Activated T-cell treated with anti-CD3 and anti-CD28 coated beads, Interleukin-2, amount 50 U/mL, for 24 hours (primary cell): ENCODE data around the gene KMT2A.
"Not testable (repeated sequence)": the region's sequence is repeated elsewhere in the genome, so short reads cannot be mapped to it uniquely, and the experiment has no call there.

Experiments
- DNase-seq: peaks from one replicate; pipeline ENCODE4 v3.0.0-alpha.2; 2020
- H3K27ac Mint-ChIP-seq: 2 replicates; pipeline ENCODE4 v1.8.0; 2020; ENCODE audit warnings: mild to moderate bottlenecking, mixed read lengths
- H3K27me3 Mint-ChIP-seq: 2 replicates; pipeline ENCODE4 v1.8.0; 2020; ENCODE audit warnings: mixed read lengths
- H3K36me3 Mint-ChIP-seq: 2 replicates; pipeline ENCODE4 v1.8.0; 2020; ENCODE audit warnings: low read depth, mixed read lengths
- H3K4me1 Mint-ChIP-seq: 2 replicates; pipeline ENCODE4 v1.8.0; 2020; ENCODE audit warnings: low read depth, mixed read lengths
- H3K4me3 Mint-ChIP-seq: 2 replicates; pipeline ENCODE4 v1.8.0; 2020; ENCODE audit warnings: mild to moderate bottlenecking, moderate library complexity, mixed read lengths
- H3K9me3 Mint-ChIP-seq: 2 replicates; pipeline ENCODE4 v1.8.0; 2020; ENCODE audit warnings: mixed read lengths

KMT2A gene

GRCh38 chr11:118442908-118443589 lies 6.8 kb downstream of the KMT2A start:
- Mint-ChIP-seq H3K4me3 (peak overlapping the region; percentile 68), H3K4me1 (peaks cover 93% of the 10 kb centered on the region), H3K9me3 (no peaks in the 10 kb centered on the region), H3K36me3 (peaks cover 81% of the 10 kb centered on the region), H3K27ac (peak overlapping the region; percentile 94), H3K27me3 (no peaks in the 10 kb centered on the region)
- no peak for DNase-seq

- DNase-seq = no peak
- H3K36me3 Mint-ChIP-seq = peaks cover 84% of the 10 kb centered on the region
- H3K4me1 Mint-ChIP-seq = peaks cover 97% of the 10 kb centered on the region
- H3K9me3 Mint-ChIP-seq = no peaks in the 10 kb centered on the region
- no peaks in the 10 kb centered on the region for H3K27me3 Mint-ChIP-seq
- H3K27ac Mint-ChIP-seq = peak overlapping the region; percentile 94
- peak overlapping the region; percentile 68 for H3K4me3 Mint-ChIP-seq
Measured at GRCh38 chr11:118443590-118444218, 7.4 kb downstream of the KMT2A start.

- H3K27ac Mint-ChIP-seq = peak overlapping the region; percentile 82
Measured at GRCh38 chr11:118447423-118447822, 11.1 kb downstream of the KMT2A start.

GRCh38 chr11:118448294-118448693 lies 12.0 kb downstream of the KMT2A start:
- Mint-ChIP-seq H3K27ac (peak overlapping the region; percentile 82), H3K36me3 (peaks cover 76% of the 10 kb centered on the region), H3K4me3 (peak overlapping the region; percentile 35), H3K27me3 (no peaks in the 10 kb centered on the region), H3K4me1 (peaks cover 78% of the 10 kb centered on the region), H3K9me3 (no peaks in the 10 kb centered on the region)
- no peak for DNase-seq

More at GRCh38 chr11:118447423-118447822, 11.1 kb downstream of the KMT2A start:
- H3K36me3 Mint-ChIP-seq = peaks cover 76% of the 10 kb centered on the region
- H3K9me3 Mint-ChIP-seq = no peaks in the 10 kb centered on the region
- H3K4me1 Mint-ChIP-seq = peaks cover 81% of the 10 kb centered on the region
- no peaks in the 10 kb centered on the region for H3K27me3 Mint-ChIP-seq
- peak overlapping the region; percentile 32 for H3K4me3 Mint-ChIP-seq
- no peak for DNase-seq

- H3K4me1 Mint-ChIP-seq = peaks cover 78% of the 10 kb centered on the region
- H3K36me3 Mint-ChIP-seq = peaks cover 79% of the 10 kb centered on the region
- H3K9me3 Mint-ChIP-seq = no peaks in the 10 kb centered on the region
- H3K27ac Mint-ChIP-seq = no peak overlapping the region
- H3K4me3 Mint-ChIP-seq = no peak overlapping the region
- DNase-seq = no peak
- no peaks in the 10 kb centered on the region for H3K27me3 Mint-ChIP-seq
Measured at GRCh38 chr11:118449316-118449918, 13.1 kb downstream of the KMT2A start.

GRCh38 chr11:118450451-118450850 lies 14.2 kb downstream of the KMT2A start:
- Mint-ChIP-seq H3K27me3 (no peaks in the 10 kb centered on the region), H3K36me3 (peaks cover 74% of the 10 kb centered on the region), H3K9me3 (no peaks in the 10 kb centered on the region), H3K4me3 (no peak overlapping the region), H3K27ac (peak overlapping the region; percentile 19), H3K4me1 (peaks cover 75% of the 10 kb centered on the region)
- DNase-seq = no peak

GRCh38 chr11:118462178-118462577 lies 25.9 kb downstream of the KMT2A start:
- H3K9me3 Mint-ChIP-seq = no peaks in the 10 kb centered on the region
- no peaks in the 10 kb centered on the region for H3K27me3 Mint-ChIP-seq
- peaks cover 57% of the 10 kb centered on the region for H3K4me1 Mint-ChIP-seq
- no peak for DNase-seq
- H3K4me3 Mint-ChIP-seq = no peak overlapping the region
- peaks cover 40% of the 10 kb centered on the region for H3K36me3 Mint-ChIP-seq
- H3K27ac Mint-ChIP-seq = no peak overlapping the region

- H3K27ac Mint-ChIP-seq, DNase-seq, H3K27me3 Mint-ChIP-seq, H3K9me3 Mint-ChIP-seq, H3K4me3 Mint-ChIP-seq: not testable (repeated sequence)
- Mint-ChIP-seq H3K36me3 (peaks cover 64% of the 10 kb centered on the region), H3K4me1 (peaks cover 44% of the 10 kb centered on the region)
Measured at GRCh38 chr11:118468968-118469367, 32.7 kb downstream of the KMT2A start.

- Mint-ChIP-seq H3K9me3 (no peaks in the 10 kb centered on the region), H3K4me3 (no peak overlapping the region), H3K4me1 (peaks cover 33% of the 10 kb centered on the region), H3K27me3 (no peaks in the 10 kb centered on the region), H3K27ac (peak overlapping the region; percentile 74), H3K36me3 (peaks cover 66% of the 10 kb centered on the region)
- DNase-seq = no peak
Measured at GRCh38 chr11:118471030-118471429, 34.7 kb downstream of the KMT2A start.

GRCh38 chr11:118473537-118473936 lies 37.2 kb downstream of the KMT2A start:
- Mint-ChIP-seq H3K4me1 (peaks cover 32% of the 10 kb centered on the region), H3K27ac (peak overlapping the region; percentile 55), H3K9me3 (no peaks in the 10 kb centered on the region)

GRCh38 chr11:118476676-118477075 lies 40.4 kb downstream of the KMT2A start:
- no peak for DNase-seq
- H3K36me3 Mint-ChIP-seq = peaks cover 87% of the 10 kb centered on the region
- H3K27ac Mint-ChIP-seq = peak overlapping the region; percentile 73
- H3K27me3 Mint-ChIP-seq = no peaks in the 10 kb centered on the region
- H3K4me1 Mint-ChIP-seq = peaks cover 12% of the 10 kb centered on the region
- no peaks in the 10 kb centered on the region for H3K9me3 Mint-ChIP-seq
- H3K4me3 Mint-ChIP-seq = no peak overlapping the region

More at GRCh38 chr11:118473537-118473936, 37.2 kb downstream of the KMT2A start:
- DNase-seq = no peak
- Mint-ChIP-seq H3K27me3 (no peaks in the 10 kb centered on the region), H3K36me3 (peaks cover 86% of the 10 kb centered on the region), H3K4me3 (no peak overlapping the region)

GRCh38 chr11:118481238-118481637 lies 44.9 kb downstream of the KMT2A start:
- not testable (repeated sequence) for DNase-seq, H3K9me3 Mint-ChIP-seq, H3K4me1 Mint-ChIP-seq, H3K4me3 Mint-ChIP-seq, H3K27me3 Mint-ChIP-seq
- Mint-ChIP-seq H3K27ac (peak overlapping the region; percentile 15), H3K36me3 (peaks cover 86% of the 10 kb centered on the region)

GRCh38 chr11:118484405-118484804 lies 48.1 kb downstream of the KMT2A start:
- H3K9me3 Mint-ChIP-seq = no peaks in the 10 kb centered on the region
- H3K27me3 Mint-ChIP-seq = no peaks in the 10 kb centered on the region
- peaks cover 82% of the 10 kb centered on the region for H3K36me3 Mint-ChIP-seq
- peaks cover 3% of the 10 kb centered on the region for H3K4me1 Mint-ChIP-seq
- no peak for DNase-seq
- H3K4me3 Mint-ChIP-seq = no peak overlapping the region
- peak overlapping the region; percentile 55 for H3K27ac Mint-ChIP-seq

- H3K27ac Mint-ChIP-seq = peak overlapping the region; percentile 55
- no peaks in the 10 kb centered on the region for H3K27me3 Mint-ChIP-seq
- no peaks in the 10 kb centered on the region for H3K9me3 Mint-ChIP-seq
- DNase-seq = no peak
- H3K4me3 Mint-ChIP-seq = no peak overlapping the region
- H3K36me3 Mint-ChIP-seq = peaks cover 82% of the 10 kb centered on the region
- H3K4me1 Mint-ChIP-seq = peaks cover 3% of the 10 kb centered on the region
Measured at GRCh38 chr11:118485273-118485672, 49.0 kb downstream of the KMT2A start.
